ENCODE results near the gene DCAF12. TPM values are rescaled to one million over a fixed set of nuclear protein-coding genes. Genes with fewer than 3 reads are reported as not detected.

Gene DCAF12
- total and polyA plus RNA-seq, 2 of the 8 experiments (the other 6 are each of a cell fraction or from before 2014, with no cell fraction given) = 22.7 to 29.2 TPM

DNA sequence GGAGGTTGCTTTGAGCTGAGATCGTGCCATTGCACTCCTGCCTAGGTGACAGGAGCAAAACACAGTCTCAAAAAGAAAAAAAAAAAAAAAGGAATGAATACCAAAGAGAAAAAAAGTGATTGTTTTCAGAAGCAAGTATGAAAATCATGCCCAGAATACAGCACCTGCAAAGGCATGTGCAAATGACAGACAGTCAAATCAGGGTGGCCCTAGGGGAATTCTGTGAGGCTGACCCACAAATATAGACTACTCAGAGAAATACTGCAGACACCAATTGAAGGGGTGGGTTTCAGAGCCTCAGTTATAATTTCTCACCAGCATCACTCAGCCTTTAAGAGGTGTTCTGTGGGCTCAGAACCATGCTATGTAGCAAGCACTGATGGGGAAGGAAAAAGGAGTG, 28.6 kb downstream of the DCAF12 start:
- Histone ChIP-seq H2BK15ac (ENCODE audit: low read length) (no peak overlapping the region), H4K91ac (replicated peaks; ENCODE audit: insufficient read length, low read length) (no peak overlapping the region), H2BK5ac (ENCODE audit: low read depth, low read length) (no peak overlapping the region), H2BK20ac (ENCODE audit: low read length) (no peak overlapping the region), H2AFZ (ENCODE audit: low read length) (no peak overlapping the region), H4K5ac (ENCODE audit: insufficient read length, low read depth, low read length) (no peak overlapping the region), H3K9me3 (ENCODE audit: insufficient read depth in 2 of 2, low read depth in 1 of 2, low read length in 1 of 2) (no peaks in the 10 kb centered on the region), H3K56ac (replicated peaks; ENCODE audit: insufficient read length, low read depth, low read length) (no peak overlapping the region), H3K36me3 (ENCODE audit: control insufficient read depth in 2 of 4, insufficient read depth in 4 of 4, low read length in 3 of 4) (peaks cover 16 to 55% (median 48%) of the 10 kb centered on the region in 4 experiments), H2BK12ac (ENCODE audit: low read depth, low read length) (no peak overlapping the region), H3K27me3 (replicated peaks in 1 of 4; ENCODE audit: control insufficient read depth in 3 of 4, extremely low read depth in 1 of 4, insufficient read depth in 3 of 4, low read length in 3 of 4) (no peaks in the 10 kb centered on the region), H3K4me3 (ENCODE audit: extremely low read depth in 1 of 4, insufficient read depth in 2 of 4, low read depth in 3 of 4, low read length in 4 of 4) (no peak overlapping the region), H3K4me1 (replicated peaks in 1 of 4; ENCODE audit: control insufficient read depth in 3 of 4, insufficient read depth in 4 of 4, low read length in 3 of 4) (no peaks in the 10 kb centered on the region), H3K18ac (ENCODE audit: extremely low read depth, low read length) (no peak overlapping the region), H3K14ac (ENCODE audit: insufficient read length) (no peak overlapping the region), H3K23me2 (ENCODE audit: low read depth, low read length) (no peaks in the 10 kb centered on the region), H4K20me1 (replicated peaks in 1 of 2; ENCODE audit: control insufficient read depth in 1 of 2, insufficient read depth in 2 of 2, low read length in 2 of 2) (peaks cover 0 to 2% of the 10 kb centered on the region in 2 experiments), H3K4ac (replicated peaks; ENCODE audit: insufficient read length, low read depth, low read length) (no peak overlapping the region), H3K9ac (replicated peaks in 1 of 4; ENCODE audit: extremely low read depth in 1 of 4, low read depth in 3 of 4, low read length in 3 of 4) (no peak overlapping the region), H3K79me1 (ENCODE audit: low read depth, low read length) (no peaks in the 10 kb centered on the region), H3K27ac (ENCODE audit: low read depth, low read length) (no peak overlapping the region), H3K79me2 (ENCODE audit: control insufficient read depth in 1 of 2, insufficient read depth in 2 of 2, low read length in 2 of 2) (no peaks in the 10 kb centered on the region), H4K8ac (ENCODE audit: extremely low read depth, insufficient read depth, low read length) (no peak overlapping the region), H2BK120ac (replicated peaks; ENCODE audit: low read depth, low read length) (no peak overlapping the region), H3K23ac (ENCODE audit: insufficient read length) (no peak overlapping the region), H2AK5ac (ENCODE audit: low read depth, low read length) (no peak overlapping the region), H3K4me2 (ENCODE audit: insufficient read depth in 1 of 2, low read depth in 2 of 2, low read length in 2 of 2) (no peak overlapping the region)
- POLR2A ChIA-PET (ENCODE audit: partially characterized antibody) = no interaction called here
- DNase-seq (ENCODE audit: low read depth in 1 of 2, low spot score in 2 of 2) (no peak), FAIRE-seq (no peak)
- CTCF ChIA-PET (ENCODE audit: partially characterized antibody) = no interaction called here
- WGBS, 2 experiments (ENCODE audit: extremely low coverage in 1 of 2, insufficient coverage in 1 of 2, insufficient read length in 1 of 2, insufficient replicate concordance in 2 of 2, low coverage in 1 of 2, low lambda C conversion rate in 2 of 2, missing lambda C conversion rate in 1 of 2) = 89% methylated on average over 1 of the region's 1 CpG; no CpG with 5 or more reads in 1 of the 2 experiments
- TF ChIP-seq PHF8 (conservative IDR thresholded peaks at IDR 0.05; ENCODE audit: low read depth, low read length) = no peak
- TF ChIP-seq CTBP2 (IDR thresholded peaks at IDR 0.05; ENCODE audit: borderline replicate concordance, insufficient read depth, insufficient read length, low read length) = no peak
- TF ChIP-seq, protein P1, sequence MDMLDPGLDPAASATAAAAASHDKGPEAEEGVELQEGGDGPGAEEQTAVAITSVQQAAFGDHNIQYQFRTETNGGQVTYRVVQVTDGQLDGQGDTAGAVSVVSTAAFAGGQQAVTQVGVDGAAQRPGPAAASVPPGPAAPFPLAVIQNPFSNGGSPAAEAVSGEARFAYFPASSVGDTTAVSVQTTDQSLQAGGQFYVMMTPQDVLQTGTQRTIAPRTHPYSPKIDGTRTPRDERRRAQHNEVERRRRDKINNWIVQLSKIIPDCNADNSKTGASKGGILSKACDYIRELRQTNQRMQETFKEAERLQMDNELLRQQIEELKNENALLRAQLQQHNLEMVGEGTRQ (IDR thresholded peaks at IDR 0.05; ENCODE audit: low read length) = no peak
- TF ChIP-seq, protein P2, sequence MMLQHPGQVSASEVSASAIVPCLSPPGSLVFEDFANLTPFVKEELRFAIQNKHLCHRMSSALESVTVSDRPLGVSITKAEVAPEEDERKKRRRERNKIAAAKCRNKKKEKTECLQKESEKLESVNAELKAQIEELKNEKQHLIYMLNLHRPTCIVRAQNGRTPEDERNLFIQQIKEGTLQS (IDR thresholded peaks at IDR 0.05; ENCODE audit: insufficient read depth, low read depth, low read length) = no peak
- no peak for TF ChIP-seq SP2 (IDR thresholded peaks at IDR 0.05; ENCODE audit: low read length)
- no peak for TF ChIP-seq TEAD4 (IDR thresholded peaks at IDR 0.05; ENCODE audit: low read depth, low read length)
- TF ChIP-seq, protein P3, sequence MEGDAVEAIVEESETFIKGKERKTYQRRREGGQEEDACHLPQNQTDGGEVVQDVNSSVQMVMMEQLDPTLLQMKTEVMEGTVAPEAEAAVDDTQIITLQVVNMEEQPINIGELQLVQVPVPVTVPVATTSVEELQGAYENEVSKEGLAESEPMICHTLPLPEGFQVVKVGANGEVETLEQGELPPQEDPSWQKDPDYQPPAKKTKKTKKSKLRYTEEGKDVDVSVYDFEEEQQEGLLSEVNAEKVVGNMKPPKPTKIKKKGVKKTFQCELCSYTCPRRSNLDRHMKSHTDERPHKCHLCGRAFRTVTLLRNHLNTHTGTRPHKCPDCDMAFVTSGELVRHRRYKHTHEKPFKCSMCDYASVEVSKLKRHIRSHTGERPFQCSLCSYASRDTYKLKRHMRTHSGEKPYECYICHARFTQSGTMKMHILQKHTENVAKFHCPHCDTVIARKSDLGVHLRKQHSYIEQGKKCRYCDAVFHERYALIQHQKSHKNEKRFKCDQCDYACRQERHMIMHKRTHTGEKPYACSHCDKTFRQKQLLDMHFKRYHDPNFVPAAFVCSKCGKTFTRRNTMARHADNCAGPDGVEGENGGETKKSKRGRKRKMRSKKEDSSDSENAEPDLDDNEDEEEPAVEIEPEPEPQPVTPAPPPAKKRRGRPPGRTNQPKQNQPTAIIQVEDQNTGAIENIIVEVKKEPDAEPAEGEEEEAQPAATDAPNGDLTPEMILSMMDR (IDR thresholded peaks at IDR 0.05; ENCODE audit: control extremely low read depth in 1 of 3, insufficient read depth in 1 of 3, low read depth in 1 of 3, low read length in 3 of 3) = no peak
- TF ChIP-seq RBBP5 (IDR thresholded peaks at IDR 0.05; ENCODE audit: borderline replicate concordance, low read depth, low read length) = no peak
- TF ChIP-seq KDM5A (IDR thresholded peaks at IDR 0.05; ENCODE audit: low read length) = no peak
- no peak for TF ChIP-seq EZH2 (IDR thresholded peaks at IDR 0.05; ENCODE audit: low read depth, low read length, severe bottlenecking)
